GM21381 (cell line): Measurements from ENCODE around the gene GALNTL6.

Experiments used
- ATAC-seq: cut with Tn5 transposase; IDR thresholded peaks from one replicate; pipeline ENCODE4 v1.9.1; 2021; ENCODE audit warnings: mild to moderate bottlenecking, moderate library complexity; ENCODE audit not compliant: unreplicated experiment

The GALNTL6 gene

DNA sequence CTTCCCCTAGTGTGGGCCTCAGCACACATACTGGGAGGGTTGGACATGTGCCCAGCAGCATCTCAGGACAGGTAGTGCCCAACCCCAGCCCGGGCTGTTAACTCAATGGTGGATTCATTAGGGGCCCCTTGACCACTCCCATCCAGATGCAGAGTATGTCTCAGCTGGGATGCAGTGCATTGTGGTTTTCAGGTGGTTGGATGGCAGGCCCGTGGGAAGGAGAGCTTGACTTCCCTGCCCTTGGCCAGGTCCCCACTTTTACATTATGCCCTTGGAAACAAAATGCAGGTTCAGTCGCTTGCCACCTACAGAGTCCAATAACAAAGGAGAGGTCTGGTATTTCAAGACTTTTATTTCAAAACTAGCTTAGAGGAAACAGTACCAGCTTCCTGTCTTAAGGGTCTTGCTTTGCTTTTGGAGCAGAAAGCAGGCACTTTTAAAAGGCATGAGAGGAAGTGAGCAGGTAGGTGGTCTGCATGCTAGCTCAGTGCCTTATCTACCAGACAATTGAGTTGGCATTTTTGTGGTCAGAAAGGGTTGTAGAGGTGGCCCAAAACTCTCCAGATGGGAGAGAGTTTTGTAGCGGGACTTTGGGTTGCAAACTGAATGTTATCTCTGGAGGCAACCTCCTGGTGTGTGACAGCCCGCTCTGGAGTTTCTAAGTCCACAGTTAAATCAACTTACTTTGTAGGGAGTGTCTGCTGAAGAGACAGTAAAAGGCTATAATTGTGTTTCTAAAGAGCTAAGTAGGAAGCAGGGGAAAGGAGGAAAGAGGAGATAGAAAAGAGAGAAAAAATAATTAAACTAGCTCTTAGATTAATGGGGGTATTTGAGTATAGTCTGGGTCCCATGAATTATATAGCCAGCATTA, 171.0 kb downstream of the GALNTL6 start:
- ATAC-seq: no peak

DNA sequence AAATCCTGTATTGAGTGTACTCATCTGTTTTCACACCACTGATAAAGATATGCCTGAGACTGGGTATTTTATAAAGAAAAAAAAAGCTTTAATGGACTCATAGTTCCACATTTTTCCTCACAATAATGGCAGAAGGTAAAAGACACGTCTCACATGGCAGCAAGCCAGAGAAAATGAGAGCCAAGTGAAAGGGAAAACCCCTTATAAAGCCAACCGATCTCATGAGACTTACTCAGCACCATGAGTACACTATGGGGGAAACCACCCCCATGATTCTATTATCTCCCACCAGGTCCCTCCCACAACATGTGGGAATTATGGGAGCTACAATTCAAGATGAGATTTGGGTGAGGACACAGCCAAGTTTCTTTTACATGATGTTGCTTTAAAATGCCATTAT, 171.9 kb downstream of the GALNTL6 start:
- no peak for ATAC-seq

DNA sequence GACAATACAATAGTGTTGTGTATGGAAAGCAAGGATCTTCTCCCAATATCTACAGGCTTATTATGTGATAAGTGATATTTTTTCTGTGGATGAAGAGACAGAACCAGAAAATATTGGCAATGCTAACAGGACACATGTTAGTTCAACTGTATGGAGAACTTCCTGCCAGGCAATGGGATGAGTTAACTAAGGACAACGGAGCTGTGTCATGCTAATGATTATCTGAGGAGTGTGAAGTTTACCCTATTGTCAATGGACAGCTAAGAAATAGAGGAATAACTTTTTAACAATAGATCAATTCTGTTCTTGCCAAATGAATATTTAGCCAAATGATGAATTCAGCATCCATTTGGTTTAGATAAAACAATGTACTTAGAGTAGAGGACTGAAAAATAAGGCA, 180.0 kb downstream of the GALNTL6 start:
- no peak for ATAC-seq

DNA sequence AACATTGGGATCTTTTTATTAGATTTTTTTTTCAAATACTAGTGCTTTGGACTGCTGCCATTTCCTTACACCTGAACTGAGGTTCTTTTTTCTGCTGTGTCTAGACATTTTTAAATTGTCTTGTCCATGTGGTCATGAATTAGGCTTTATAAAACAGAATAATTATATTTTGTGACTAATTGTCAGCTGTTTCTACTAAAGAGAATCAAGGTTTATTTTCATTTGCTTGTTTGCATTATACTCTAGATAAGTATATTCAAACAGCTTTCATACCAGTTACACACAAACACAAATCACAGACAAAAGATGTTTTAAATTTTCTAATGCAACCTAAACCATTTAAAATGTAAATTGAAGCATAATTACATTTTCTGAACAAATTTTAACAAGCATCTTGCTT, 194.7 kb downstream of the GALNTL6 start:
- ATAC-seq: no peak

DNA sequence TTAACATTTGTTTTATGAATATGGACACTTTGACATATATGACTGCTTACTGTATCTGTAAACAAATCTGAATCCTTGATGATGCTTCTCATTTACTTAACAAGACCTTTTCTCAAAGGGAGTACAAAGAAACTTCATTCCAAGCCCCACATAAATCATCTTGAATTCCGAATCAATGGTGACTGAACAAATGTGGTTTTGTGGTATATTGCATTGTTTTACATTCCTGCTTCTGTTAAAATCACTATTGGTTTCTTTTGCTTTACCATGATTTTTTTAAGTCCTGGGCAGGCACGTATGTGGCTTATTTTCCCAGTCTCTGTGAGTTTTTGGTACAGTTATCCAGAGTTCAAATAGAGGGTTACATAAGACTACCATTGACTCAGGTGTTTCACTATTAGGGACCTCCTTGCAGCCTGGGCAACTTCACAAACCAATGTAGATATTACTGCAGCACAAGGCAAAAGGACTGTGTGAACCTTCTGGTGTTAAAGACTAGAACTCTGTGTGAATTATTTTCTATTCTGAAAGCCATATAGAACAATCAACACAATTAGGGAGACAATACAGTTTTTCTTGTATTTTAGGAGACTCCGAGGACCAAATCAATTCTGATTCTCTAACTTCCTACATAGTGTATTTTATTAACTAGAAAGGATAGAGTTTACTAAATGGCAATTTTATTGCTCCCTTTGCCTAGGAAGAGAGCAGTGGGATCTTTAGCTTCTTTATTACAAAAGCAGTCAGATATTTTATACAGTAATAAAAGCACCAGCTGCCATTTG, 196.4 kb downstream of the GALNTL6 start:
- ATAC-seq: no peak

DNA sequence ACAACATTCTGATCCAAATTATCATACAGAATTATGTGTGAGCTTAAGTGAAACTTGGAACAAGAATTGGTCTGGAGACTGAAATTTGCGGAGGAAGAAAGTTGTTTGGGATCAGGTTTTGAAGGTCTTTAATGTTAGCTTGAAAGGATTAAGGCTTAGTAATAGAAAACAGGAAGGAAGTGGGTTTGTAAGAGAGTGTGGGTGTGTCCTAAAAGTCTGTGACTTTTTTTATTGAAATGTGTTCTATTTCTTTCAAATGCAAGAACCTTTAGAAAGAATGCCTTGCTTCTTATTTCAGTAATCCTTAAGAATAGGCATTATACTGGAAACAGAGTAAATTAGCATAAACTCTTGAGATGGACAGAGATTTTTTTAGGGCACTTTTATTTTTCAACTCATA, 198.0 kb downstream of the GALNTL6 start:
- ATAC-seq: no peak

DNA sequence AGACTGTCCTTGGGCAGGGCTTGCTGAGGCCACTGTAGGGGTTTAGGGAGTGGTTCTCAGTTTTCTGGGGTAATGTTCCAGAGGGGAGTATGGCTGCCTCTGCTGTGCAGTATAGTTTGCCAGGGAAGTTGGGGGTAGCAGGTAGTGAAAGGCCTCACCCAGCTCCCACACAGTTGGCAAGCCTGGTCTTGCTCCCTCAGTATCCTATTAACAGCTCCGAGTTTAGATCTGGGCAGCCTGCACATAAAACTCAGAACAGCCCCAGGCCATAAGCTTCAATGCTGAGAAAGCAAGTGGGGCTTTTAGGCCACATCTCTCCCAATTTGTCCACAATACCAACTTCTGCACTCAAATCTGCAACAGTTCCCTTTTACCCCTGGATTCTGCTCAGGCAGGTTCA, 205.2 kb downstream of the GALNTL6 start:
- no peak for ATAC-seq

DNA sequence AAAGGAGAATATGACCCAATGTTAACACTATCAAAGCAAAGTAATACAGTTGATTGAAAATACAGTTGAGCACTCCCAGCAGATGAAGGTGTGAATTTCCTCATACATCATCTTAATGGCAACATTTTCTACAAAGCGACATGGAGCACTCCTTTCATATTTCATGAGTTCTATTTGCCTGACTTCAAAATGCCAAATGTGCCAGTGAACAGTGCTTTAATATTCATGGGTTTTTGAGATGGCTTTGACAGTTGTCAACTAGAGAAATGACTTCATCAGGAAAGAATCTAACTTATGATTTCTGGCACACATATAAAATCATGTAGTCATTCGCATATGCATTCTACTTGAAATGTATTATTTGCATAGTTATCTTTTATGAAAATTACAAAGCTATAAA, 222.4 kb downstream of the GALNTL6 start:
- no peak for ATAC-seq

DNA sequence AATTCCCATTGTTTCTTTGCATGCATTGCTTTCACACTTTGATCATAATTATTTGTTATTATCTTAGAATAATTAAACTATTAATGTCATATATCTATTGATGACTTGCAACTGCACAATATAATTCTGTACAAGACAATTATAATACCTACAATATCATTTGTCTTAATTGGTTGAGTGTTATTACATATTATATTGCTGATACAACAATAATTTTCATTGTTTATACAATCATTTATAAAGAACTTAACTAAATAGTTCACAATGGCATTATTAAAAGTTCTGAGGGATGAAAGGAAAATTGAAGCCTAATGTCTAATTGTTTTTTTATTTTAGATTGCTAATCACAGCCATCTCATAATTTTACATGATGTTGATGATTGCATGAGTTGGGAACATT, 227.6 kb downstream of the GALNTL6 start:
- no peak for ATAC-seq

DNA sequence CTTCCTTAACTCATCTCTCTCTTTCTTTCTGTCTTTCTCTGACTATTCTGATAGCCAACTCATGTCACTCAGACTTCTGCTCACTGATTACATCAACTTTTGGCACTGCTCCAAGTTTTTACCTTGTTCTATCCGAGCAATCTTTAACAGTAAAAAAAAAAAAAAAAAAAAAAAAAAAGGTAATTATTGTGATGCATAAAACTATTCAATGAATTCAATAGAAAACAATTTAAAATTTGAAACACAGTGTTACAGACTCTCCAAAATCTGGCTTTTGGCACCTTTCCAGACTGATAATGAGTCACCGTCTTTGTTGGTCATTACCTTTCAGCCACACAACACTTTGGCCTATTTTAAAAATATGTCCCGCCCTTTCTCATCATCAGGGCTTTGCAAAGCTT, 229.5 kb downstream of the GALNTL6 start:
- ATAC-seq: no peak

DNA sequence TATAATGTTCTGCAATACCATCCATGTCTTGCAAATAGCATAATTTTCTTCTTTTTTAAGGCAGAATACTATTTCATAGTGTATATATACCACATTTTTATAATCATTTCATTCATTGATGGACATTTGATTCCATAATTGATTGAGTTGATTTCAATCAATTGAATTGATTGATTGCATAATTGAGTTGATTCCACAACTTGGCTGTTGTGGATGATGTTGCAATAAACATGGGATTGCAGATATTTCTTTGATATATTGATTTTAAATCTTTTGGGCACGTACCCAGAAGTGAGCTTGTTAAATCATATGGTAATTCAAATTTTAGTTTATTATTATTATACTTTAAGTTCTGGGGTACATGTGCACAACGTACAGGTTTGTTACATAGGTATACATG, 232.8 kb downstream of the GALNTL6 start:
- no peak for ATAC-seq

DNA sequence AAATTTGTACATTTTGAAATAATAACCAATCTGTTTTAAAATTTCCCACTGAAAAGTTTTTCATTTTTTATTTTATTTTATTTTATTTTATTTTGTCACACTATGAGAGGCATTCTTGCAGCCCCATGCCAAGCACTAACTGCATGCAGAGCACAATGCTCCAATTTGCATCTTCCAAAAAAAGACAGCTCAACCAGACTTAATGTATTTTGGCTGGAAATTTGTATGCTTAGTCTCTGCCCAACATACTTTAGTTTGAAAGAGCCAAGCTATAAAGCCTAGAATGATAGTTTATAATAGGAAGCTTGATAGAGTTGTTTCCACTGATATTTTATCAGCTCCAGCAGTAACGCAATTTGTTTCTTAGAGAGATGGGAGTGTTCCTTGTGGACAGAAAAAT, 235.5 kb downstream of the GALNTL6 start:
- no peak for ATAC-seq

DNA sequence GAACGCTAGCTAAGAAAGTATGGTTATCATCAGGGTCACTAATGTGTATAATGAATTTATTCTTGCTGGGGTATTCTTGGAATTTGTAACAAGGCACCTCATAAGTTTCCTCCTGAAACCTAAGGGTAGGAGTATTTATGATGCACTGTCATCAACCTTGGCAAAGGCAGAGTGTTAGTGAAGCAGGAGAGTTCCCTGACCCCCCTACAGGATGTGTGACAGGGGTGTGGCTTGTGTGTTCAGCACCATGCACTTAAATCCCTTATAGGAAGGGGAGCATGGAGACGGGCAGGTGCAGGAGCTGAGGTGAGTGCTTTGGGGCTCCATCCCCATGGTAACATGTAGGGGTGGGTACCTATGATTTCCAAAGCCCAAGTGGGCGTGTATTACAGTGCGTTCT, 237.7 kb downstream of the GALNTL6 start:
- ATAC-seq: no peak

DNA sequence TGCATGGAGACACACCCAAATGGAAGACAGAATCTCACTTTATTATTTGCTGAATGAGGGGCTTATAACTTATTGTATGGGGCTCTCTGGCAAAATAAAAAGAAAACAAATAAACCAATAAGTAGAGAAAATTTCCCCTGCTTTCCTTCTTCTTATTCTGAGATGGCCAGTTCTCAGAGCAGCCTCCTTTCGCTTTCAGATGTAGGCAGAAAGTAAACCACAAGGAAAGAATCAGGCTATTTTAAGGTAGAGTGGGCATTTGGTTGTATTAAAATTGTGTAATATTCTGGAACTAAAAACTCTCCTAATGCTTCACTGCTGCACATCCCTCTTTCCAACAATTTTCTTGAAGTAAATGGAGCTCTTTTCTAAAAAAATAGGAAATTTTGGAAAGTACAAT, 241.8 kb downstream of the GALNTL6 start:
- ATAC-seq: peak; percentile 63

DNA sequence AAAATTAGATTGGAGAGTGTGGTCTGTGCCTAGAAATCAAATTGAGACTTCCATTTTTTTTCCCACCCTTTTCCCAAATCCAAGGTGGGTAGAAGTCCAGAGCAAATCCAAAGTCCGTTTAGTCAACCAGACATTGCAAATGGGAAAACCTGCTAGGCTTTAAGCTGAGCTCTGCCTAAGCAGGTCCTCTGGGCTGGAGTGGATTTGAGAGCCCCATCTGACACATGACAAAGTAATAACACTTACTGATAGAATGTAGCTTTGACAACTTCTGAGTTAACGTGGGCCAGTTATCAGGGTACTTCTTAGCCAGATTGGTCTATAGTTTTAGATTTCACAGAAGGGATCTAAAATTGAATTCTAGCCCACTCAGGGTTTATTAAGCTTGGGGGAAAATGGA, 242.3 kb downstream of the GALNTL6 start:
- no peak for ATAC-seq

DNA sequence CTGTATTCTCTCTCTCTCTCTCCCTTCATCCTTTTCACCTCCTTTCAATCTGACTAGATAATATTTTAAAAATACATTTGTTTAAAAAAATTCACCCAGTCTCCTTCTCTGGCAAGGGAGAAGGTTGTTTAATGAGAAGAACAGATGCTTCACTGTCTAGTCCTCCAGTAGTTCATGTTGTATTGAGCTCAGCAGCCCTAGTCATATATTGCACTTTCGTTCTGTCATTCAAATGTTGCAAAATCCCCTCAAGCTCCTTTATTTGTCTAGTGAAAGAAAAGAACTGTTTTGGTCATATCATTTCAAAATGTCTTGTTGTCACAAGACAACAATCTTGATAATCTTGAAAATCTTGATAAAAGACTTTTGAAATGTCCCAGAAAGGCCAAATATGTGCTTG, 248.0 kb downstream of the GALNTL6 start:
- ATAC-seq: no peak

DNA sequence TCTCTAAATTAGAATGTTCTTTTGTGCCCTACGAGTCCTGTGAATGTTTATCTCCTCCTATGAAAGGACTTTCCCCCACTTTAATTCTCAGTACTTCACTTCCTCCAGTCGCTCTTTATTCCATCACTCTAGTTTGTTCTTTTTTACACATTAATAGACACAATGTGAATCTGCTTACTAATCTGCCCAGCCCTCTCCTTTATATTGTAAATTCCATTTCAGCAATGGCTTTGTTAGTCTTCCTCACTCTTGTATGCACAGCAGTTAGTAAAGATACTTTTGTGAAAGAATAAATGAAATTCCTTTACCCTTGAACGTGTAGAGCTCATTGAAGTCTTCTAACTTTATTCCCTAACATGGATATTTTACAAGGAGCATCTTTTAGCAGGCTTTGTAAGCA, 255.3 kb downstream of the GALNTL6 start:
- ATAC-seq: no peak

DNA sequence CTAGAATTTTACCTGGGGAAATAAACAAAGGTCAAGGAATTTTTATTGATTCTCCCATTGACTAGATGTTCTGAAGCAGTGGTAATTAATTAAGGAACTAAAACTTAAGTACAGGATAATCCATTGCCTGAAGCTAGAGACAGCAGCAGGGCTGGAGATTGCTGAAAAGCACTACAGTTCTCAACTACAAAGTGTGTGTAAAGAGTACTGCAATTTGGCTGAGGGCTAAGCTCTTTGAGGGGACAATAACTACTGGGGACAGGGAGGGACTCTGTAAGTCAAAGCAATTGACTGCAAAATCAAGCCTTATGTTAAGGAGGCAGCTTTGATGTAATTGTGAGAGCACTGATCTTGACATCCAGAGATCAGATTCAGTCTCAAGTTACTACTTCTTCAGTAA, 260.4 kb downstream of the GALNTL6 start:
- ATAC-seq: no peak

DNA sequence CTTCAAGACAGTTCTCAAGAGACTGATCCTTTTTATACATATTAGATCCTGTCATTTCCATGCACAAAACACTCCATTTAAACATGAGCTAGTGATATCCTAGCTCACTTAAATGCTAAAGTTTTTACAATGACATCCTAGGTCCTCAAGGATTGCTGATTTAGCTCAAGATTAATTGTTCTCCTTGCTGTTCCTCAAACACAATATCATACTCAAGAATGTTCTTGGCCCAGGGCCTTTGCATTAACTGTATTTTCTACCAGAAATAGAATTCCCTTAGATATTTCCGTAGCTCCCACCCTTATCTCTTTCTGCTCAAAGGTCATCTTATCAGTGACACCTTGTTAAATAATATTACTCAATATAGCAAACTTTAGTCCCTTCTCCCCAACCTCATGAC, 270.1 kb downstream of the GALNTL6 start:
- no peak for ATAC-seq

DNA sequence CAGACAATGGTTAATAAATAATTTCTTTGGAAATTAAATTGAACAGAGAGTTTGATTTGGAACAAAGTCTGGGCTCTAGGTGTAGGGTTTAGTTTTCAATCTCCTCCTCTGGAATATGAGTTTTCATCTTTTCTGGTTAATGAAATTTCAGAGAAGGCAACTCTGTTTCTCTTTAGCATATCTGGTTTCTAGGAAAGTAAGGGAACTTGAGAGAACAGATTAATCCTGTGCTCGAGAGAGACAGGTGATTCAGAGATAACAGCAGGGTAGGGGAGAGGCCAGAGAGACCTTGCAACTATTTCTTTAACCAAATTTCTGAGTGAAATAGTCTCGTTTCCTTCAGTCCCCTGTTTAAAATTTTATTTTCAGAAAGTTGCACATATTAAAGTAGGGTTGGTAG, 275.4 kb downstream of the GALNTL6 start:
- no peak for ATAC-seq

DNA sequence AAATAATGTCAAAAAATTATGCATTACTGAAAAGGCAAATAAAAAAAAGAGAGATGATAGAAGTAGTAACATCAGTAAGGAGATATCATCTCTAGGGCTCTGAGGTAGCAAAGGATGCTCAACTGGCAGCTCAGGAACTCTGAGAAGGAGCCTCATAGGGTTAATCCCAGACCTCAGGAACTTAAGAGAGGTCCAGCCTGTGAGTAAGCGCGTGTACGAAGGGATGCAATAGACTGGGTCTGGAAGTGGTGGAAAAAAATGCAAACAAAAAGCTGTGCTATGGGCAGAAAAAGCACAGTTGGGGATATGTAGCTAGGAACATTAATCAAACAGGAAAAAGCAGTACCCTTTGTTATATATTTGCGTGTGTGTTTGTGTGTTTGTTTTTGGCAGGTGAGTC, 282.0 kb downstream of the GALNTL6 start:
- no peak for ATAC-seq

DNA sequence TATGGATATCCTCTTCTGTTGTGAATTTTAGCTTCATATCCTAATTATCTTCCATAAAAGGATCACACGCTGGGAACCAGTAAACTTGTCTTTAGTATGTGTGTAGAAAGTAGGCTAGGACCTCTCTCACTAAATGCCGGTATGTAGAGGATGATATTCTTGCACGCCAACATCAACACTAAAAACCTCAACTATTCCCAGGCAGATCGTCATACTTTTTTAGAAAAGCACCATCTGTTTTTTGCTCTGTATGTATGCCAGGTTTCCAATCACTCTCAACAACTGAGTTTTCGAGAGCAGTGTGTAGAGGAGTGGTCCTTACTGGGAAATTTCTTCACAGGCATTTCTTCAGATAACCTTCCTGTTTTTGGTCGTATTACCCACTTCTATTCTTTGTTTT, 283.6 kb downstream of the GALNTL6 start:
- no peak for ATAC-seq
